Gastroesophageal sphincter (tissue), 3 donors: ENCODE results near the gene GRIK3.

ENCODE experiments used
- POLR2A ChIP-seq, 2 donors: fragments of 450-650 bp; IDR thresholded peaks; one replicate each; pipeline ENCODE4 v1.6.1; 2017; ENCODE audit warnings: antibody characterized with exemption in 2 of 2, mild to moderate bottlenecking in 2 of 2, moderate library complexity in 1 of 2
- TF ChIP-seq, protein P1 (sequence below), 4 experiments: fragments of 200-600 bp in 2 of 4; fragments of 450-650 bp in 2 of 4; sonication (generic) in 1 of 4; IDR thresholded peaks; one replicate each; pipeline ENCODE4 v1.5.1; 2017 to 2019; ENCODE audit warnings: antibody characterized with exemption in 4 of 4, mild to moderate bottlenecking in 2 of 4, moderate library complexity in 2 of 4

DNA sequence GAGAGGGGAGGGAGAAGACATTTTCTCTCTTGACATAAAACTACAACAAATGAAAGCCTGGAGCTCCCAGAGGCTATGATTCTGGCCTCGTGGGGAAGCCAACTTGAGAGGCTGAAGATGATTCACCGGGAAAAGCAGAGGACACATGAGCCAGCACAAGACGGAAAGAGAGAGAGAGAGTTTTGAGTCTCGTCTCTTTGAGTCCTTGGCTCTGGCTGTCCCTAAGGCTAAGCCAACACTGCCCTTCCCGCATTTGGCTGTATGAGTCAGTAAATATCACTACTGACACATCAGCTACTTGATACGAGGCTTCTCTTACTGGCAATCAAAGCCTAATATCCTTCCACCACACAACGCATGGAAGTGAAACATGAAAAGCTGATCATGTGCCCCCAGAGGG, 95.5 kb downstream of the GRIK3 start:
- no peak for TF ChIP-seq POLR2A (IDR thresholded peaks at IDR 0.05)
- TF ChIP-seq, protein P1, sequence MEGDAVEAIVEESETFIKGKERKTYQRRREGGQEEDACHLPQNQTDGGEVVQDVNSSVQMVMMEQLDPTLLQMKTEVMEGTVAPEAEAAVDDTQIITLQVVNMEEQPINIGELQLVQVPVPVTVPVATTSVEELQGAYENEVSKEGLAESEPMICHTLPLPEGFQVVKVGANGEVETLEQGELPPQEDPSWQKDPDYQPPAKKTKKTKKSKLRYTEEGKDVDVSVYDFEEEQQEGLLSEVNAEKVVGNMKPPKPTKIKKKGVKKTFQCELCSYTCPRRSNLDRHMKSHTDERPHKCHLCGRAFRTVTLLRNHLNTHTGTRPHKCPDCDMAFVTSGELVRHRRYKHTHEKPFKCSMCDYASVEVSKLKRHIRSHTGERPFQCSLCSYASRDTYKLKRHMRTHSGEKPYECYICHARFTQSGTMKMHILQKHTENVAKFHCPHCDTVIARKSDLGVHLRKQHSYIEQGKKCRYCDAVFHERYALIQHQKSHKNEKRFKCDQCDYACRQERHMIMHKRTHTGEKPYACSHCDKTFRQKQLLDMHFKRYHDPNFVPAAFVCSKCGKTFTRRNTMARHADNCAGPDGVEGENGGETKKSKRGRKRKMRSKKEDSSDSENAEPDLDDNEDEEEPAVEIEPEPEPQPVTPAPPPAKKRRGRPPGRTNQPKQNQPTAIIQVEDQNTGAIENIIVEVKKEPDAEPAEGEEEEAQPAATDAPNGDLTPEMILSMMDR (IDR thresholded peaks at IDR 0.05): no peak
